ENCODE measurements around the gene DTX1.

DTX1 gene

GRCh38 chr12:113070117-113070906 lies 13.8 kb downstream of the DTX1 start:
- DNase-seq (peak; percentile 22 to 25 (median 24)), ATAC-seq (replicated peaks) (peak; percentile 87)
- H3K9me3 Mint-ChIP-seq, result no peaks in the 10 kb centered on the region
- no peaks in the 10 kb centered on the region for H3K27me3 Mint-ChIP-seq
- H3K36me3 Mint-ChIP-seq (ENCODE audit: insufficient read depth), result no peaks in the 10 kb centered on the region
- H3K4me3 Mint-ChIP-seq, result peak overlapping the region in 1 of 2 donors; percentile 57
- H3K27ac Mint-ChIP-seq, result peak overlapping the region; percentile 74 to 85
- peaks cover 28 to 38% of the 10 kb centered on the region in 2 donors for H3K4me1 Mint-ChIP-seq (ENCODE audit: low read depth in 2 of 2)

GRCh38 chr12:113071135-113072112 lies 14.9 kb downstream of the DTX1 start:
- no peaks in the 10 kb centered on the region for H3K27me3 Mint-ChIP-seq
- ATAC-seq (replicated peaks) (no peak), DNase-seq (no peak)
- H3K4me3 Mint-ChIP-seq, result peak overlapping the region in 1 of 2 donors; percentile 37
- peak overlapping the region; percentile 71 to 87 for H3K27ac Mint-ChIP-seq
- peaks cover 28 to 44% of the 10 kb centered on the region in 2 donors for H3K4me1 Mint-ChIP-seq (ENCODE audit: low read depth in 2 of 2)
- H3K9me3 Mint-ChIP-seq, result no peaks in the 10 kb centered on the region
- H3K36me3 Mint-ChIP-seq (ENCODE audit: insufficient read depth), result no peaks in the 10 kb centered on the region

GRCh38 chr12:113072136-113072535 lies 15.6 kb downstream of the DTX1 start:
- Mint-ChIP-seq H3K27me3 (no peaks in the 10 kb centered on the region), H3K4me1 (ENCODE audit: low read depth in 2 of 2) (peaks cover 28 to 42% of the 10 kb centered on the region in 2 donors), H3K9me3 (no peaks in the 10 kb centered on the region), H3K36me3 (ENCODE audit: insufficient read depth) (no peaks in the 10 kb centered on the region), H3K4me3 (no peak overlapping the region), H3K27ac (peak overlapping the region in 1 of 2 donors; percentile 21)
- DNase-seq, result no peak
- no peak for ATAC-seq (replicated peaks)

- no peak for ATAC-seq (replicated peaks)
- no peaks in the 10 kb centered on the region for H3K27me3 Mint-ChIP-seq
- H3K4me1 Mint-ChIP-seq (ENCODE audit: low read depth in 2 of 2), result peaks cover 28 to 42% of the 10 kb centered on the region in 2 donors
- no peaks in the 10 kb centered on the region for H3K9me3 Mint-ChIP-seq
- H3K36me3 Mint-ChIP-seq (ENCODE audit: insufficient read depth), result no peaks in the 10 kb centered on the region
- no peak overlapping the region for H3K4me3 Mint-ChIP-seq
- DNase-seq, result no peak
- H3K27ac Mint-ChIP-seq, result peak overlapping the region in 1 of 2 donors; percentile 86
Measured at GRCh38 chr12:113073586-113073985, 17.1 kb downstream of the DTX1 start.

- ATAC-seq (replicated peaks) (peak; percentile 75), DNase-seq (no peak)
- no peak overlapping the region for H3K27ac Mint-ChIP-seq
- peaks cover 23 to 35% of the 10 kb centered on the region in 2 donors for H3K4me1 Mint-ChIP-seq (ENCODE audit: low read depth in 2 of 2)
- no peak overlapping the region for H3K4me3 Mint-ChIP-seq
- H3K36me3 Mint-ChIP-seq (ENCODE audit: insufficient read depth), result no peaks in the 10 kb centered on the region
- H3K9me3 Mint-ChIP-seq, result no peaks in the 10 kb centered on the region
- no peaks in the 10 kb centered on the region for H3K27me3 Mint-ChIP-seq
Measured at GRCh38 chr12:113075137-113075683, 18.7 kb downstream of the DTX1 start.

- H3K4me3 Mint-ChIP-seq, result no peak overlapping the region
- DNase-seq, result no peak
- peaks cover 11 to 28% of the 10 kb centered on the region in 2 donors for H3K4me1 Mint-ChIP-seq (ENCODE audit: low read depth in 2 of 2)
- H3K27me3 Mint-ChIP-seq, result no peaks in the 10 kb centered on the region
- no peaks in the 10 kb centered on the region for H3K36me3 Mint-ChIP-seq (ENCODE audit: insufficient read depth)
- no peaks in the 10 kb centered on the region for H3K9me3 Mint-ChIP-seq
- no peak overlapping the region for H3K27ac Mint-ChIP-seq
- ATAC-seq (replicated peaks), result no peak
Measured at GRCh38 chr12:113077057-113077858, 20.7 kb downstream of the DTX1 start.

GRCh38 chr12:113077859-113078255 lies 21.3 kb downstream of the DTX1 start:
- no peaks in the 10 kb centered on the region for H3K36me3 Mint-ChIP-seq (ENCODE audit: insufficient read depth)
- no peak overlapping the region for H3K27ac Mint-ChIP-seq
- H3K4me1 Mint-ChIP-seq (ENCODE audit: low read depth in 2 of 2), result peaks cover 15 to 32% of the 10 kb centered on the region in 2 donors
- no peak overlapping the region for H3K4me3 Mint-ChIP-seq
- no peaks in the 10 kb centered on the region for H3K9me3 Mint-ChIP-seq
- ATAC-seq (replicated peaks), result no peak
- no peak for DNase-seq
- no peaks in the 10 kb centered on the region for H3K27me3 Mint-ChIP-seq

GRCh38 chr12:113081873-113082272 lies 25.3 kb downstream of the DTX1 start:
- Mint-ChIP-seq H3K27ac (peak overlapping the region; percentile 42 to 65), H3K4me3 (no peak overlapping the region), H3K4me1 (ENCODE audit: low read depth in 2 of 2) (peaks cover 30 to 39% of the 10 kb centered on the region in 2 donors), H3K27me3 (no peaks in the 10 kb centered on the region), H3K9me3 (no peaks in the 10 kb centered on the region), H3K36me3 (ENCODE audit: insufficient read depth) (peaks cover 6% of the 10 kb centered on the region)
- no peak for ATAC-seq (replicated peaks)
- no peak for DNase-seq

- Mint-ChIP-seq H3K4me1 (ENCODE audit: low read depth in 2 of 2) (peaks cover 37 to 46% of the 10 kb centered on the region in 2 donors), H3K27ac (peak overlapping the region; percentile 42 to 65), H3K9me3 (no peaks in the 10 kb centered on the region), H3K36me3 (ENCODE audit: insufficient read depth) (peaks cover 6% of the 10 kb centered on the region), H3K4me3 (no peak overlapping the region), H3K27me3 (no peaks in the 10 kb centered on the region)
- DNase-seq, result no peak
- no peak for ATAC-seq (replicated peaks)
Measured at GRCh38 chr12:113082486-113083148, 26.1 kb downstream of the DTX1 start.

GRCh38 chr12:113083863-113084435 lies 27.4 kb downstream of the DTX1 start:
- Mint-ChIP-seq H3K36me3 (ENCODE audit: insufficient read depth) (peaks cover 6% of the 10 kb centered on the region), H3K4me3 (peak overlapping the region in 1 of 2 donors; percentile 10), H3K27me3 (no peaks in the 10 kb centered on the region), H3K4me1 (ENCODE audit: low read depth in 2 of 2) (peaks cover 49 to 59% of the 10 kb centered on the region in 2 donors), H3K9me3 (no peaks in the 10 kb centered on the region), H3K27ac (peak overlapping the region; percentile 5 to 70)
- ATAC-seq (replicated peaks), result no peak
- no peak for DNase-seq

GRCh38 chr12:113086249-113087164 lies 30.0 kb downstream of the DTX1 start:
- DNase-seq (peak in 1 of 3 experiments; percentile 14), ATAC-seq (replicated peaks) (peak; percentile 59)
- peak overlapping the region; percentile 97 to 99 for H3K27ac Mint-ChIP-seq
- H3K9me3 Mint-ChIP-seq, result no peaks in the 10 kb centered on the region
- peaks cover 13% of the 10 kb centered on the region for H3K36me3 Mint-ChIP-seq (ENCODE audit: insufficient read depth)
- peaks cover 72 to 85% of the 10 kb centered on the region in 2 donors for H3K4me1 Mint-ChIP-seq (ENCODE audit: low read depth in 2 of 2)
- peak overlapping the region; percentile 77 to 85 for H3K4me3 Mint-ChIP-seq
- no peaks in the 10 kb centered on the region for H3K27me3 Mint-ChIP-seq

Data from effector memory CD8-positive, alpha-beta T cell (primary cell).